Activated T-helper 2 cell treated with anti-CD3 and anti-CD28 coated beads, Interferon-gamma antibody, Interleukin-2, Interleukin-4, amounts not matched to agents 10 μg/mL and 5 μg/mL and 100 μg/mL, durations not matched to agents 14 hours and 24 hours and 36 hours (primary cell): ENCODE data around the gene ZNF705A. TPM values are rescaled to one million over a fixed set of nuclear protein-coding genes. Genes with fewer than 3 reads are reported as not detected.
"Not testable (repeated sequence)": the region's sequence is repeated elsewhere in the genome, so short reads cannot be mapped to it uniquely, and the experiment has no call there.

Source experiments
- DNase-seq: peaks from one replicate; pipeline ENCODE4 v3.0.0; 2021; ENCODE audit warnings: low spot score
- H3K27ac Mint-ChIP-seq: one replicate; pipeline ENCODE4 v1.8.0; 2021; ENCODE audit warnings: mixed read lengths
- H3K27me3 Mint-ChIP-seq: one replicate; pipeline ENCODE4 v1.8.0; 2021; ENCODE audit warnings: low read depth, mixed read lengths
- H3K36me3 Mint-ChIP-seq: one replicate; pipeline ENCODE4 v1.8.0; 2021; ENCODE audit warnings: low read depth, mixed read lengths
- H3K4me1 Mint-ChIP-seq: one replicate; pipeline ENCODE4 v1.8.0; 2021; ENCODE audit warnings: low read depth, mixed read lengths
- H3K4me3 Mint-ChIP-seq: one replicate; pipeline ENCODE4 v1.8.0; 2021; ENCODE audit warnings: low read depth, mild to moderate bottlenecking, moderate library complexity, mixed read lengths
- H3K9me3 Mint-ChIP-seq: one replicate; pipeline ENCODE4 v1.8.0; 2021; ENCODE audit warnings: mixed read lengths
- intact Hi-C: fragments of 100-400 bp; cut with micrococcal nuclease; formaldehyde crosslinking; loops from one replicate; pipeline ENCODE4 v1.15.1; 2023
- total RNA-seq: library from RNA; stranded (reverse); gene quantifications from 2 replicates; pipeline ENCODE4 v1.2.3, GENCODE V29; 2022

ZNF705A gene
- total RNA-seq, 1 donor from 2014 or later = not detected

- Mint-ChIP-seq H3K27me3 (peaks cover 53% of the 10 kb centered on the region), H3K9me3 (no peaks in the 10 kb centered on the region), H3K4me1 (peaks cover 9% of the 10 kb centered on the region), H3K27ac (no peak overlapping the region), H3K4me3 (no peak overlapping the region), H3K36me3 (no peaks in the 10 kb centered on the region)
- DNase-seq = no peak
- intact Hi-C loops = no loop called here
Measured at GRCh38 chr12:8154526-8154925, 2.3 kb upstream of the ZNF705A start.

- H3K36me3 Mint-ChIP-seq = no peaks in the 10 kb centered on the region
- H3K27ac Mint-ChIP-seq = no peak overlapping the region
- intact Hi-C loops = no loop called here
- peaks cover 53% of the 10 kb centered on the region for H3K27me3 Mint-ChIP-seq
- no peak overlapping the region for H3K4me3 Mint-ChIP-seq
- H3K4me1 Mint-ChIP-seq = peaks cover 10% of the 10 kb centered on the region
- no peak for DNase-seq
- H3K9me3 Mint-ChIP-seq = no peaks in the 10 kb centered on the region
Measured at GRCh38 chr12:8156416-8156815, 399 bp upstream of the ZNF705A start.

- Mint-ChIP-seq H3K27ac (no peak overlapping the region), H3K9me3 (no peaks in the 10 kb centered on the region), H3K27me3 (peaks cover 42% of the 10 kb centered on the region), H3K4me1 (peaks cover 14% of the 10 kb centered on the region), H3K36me3 (no peaks in the 10 kb centered on the region), H3K4me3 (no peak overlapping the region)
- intact Hi-C loops = no loop called here
- DNase-seq = no peak
Measured at GRCh38 chr12:8157484-8158198, 826 bp downstream of the ZNF705A start.

DNA sequence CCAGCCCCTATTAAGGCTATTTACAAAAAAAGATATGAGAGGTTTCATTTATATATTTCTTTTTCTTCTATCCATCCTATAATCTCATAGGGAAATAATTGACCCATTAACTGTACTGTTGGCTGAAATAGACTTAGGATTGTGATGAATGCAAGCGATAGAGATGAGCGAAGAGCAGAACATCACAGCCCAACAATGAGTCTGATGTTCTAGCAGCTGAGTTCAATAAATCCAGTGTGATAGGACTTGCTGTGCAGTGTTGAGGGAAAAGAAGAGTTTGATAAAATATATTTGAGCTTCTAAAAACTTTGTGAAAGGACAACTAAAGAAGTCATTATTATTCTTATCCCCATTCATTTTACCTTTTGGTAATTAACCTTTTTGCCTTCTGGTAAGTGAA lies 16.1 kb downstream of the ZNF705A start:
- H3K4me1 Mint-ChIP-seq, DNase-seq, H3K36me3 Mint-ChIP-seq, H3K27ac Mint-ChIP-seq, H3K9me3 Mint-ChIP-seq, intact Hi-C loops, H3K4me3 Mint-ChIP-seq: not testable (repeated sequence)
- peaks cover 12% of the 10 kb centered on the region for H3K27me3 Mint-ChIP-seq

GRCh38 chr12:8179989-8180585 lies 23.3 kb downstream of the ZNF705A start:
- not testable (repeated sequence) for H3K27me3 Mint-ChIP-seq

GRCh38 chr12:8181271-8181670 lies 24.5 kb downstream of the ZNF705A start:
- peak overlapping the region; percentile 75 for H3K4me3 Mint-ChIP-seq
- H3K9me3 Mint-ChIP-seq, H3K36me3 Mint-ChIP-seq, H3K27me3 Mint-ChIP-seq, intact Hi-C loops, DNase-seq, H3K27ac Mint-ChIP-seq: not testable (repeated sequence)
- H3K4me1 Mint-ChIP-seq = peaks cover 11% of the 10 kb centered on the region

More at GRCh38 chr12:8179989-8180585, 23.3 kb downstream of the ZNF705A start:
- H3K27ac Mint-ChIP-seq = peak overlapping the region; percentile 60
- intact Hi-C loops, H3K9me3 Mint-ChIP-seq, H3K36me3 Mint-ChIP-seq: not testable (repeated sequence)
- peak; percentile 76 for DNase-seq
- H3K4me3 Mint-ChIP-seq = peak overlapping the region; percentile 73
- peaks cover 11% of the 10 kb centered on the region for H3K4me1 Mint-ChIP-seq

GRCh38 chr12:8182923-8183322 lies 26.1 kb downstream of the ZNF705A start:
- H3K36me3 Mint-ChIP-seq, intact Hi-C loops, H3K4me3 Mint-ChIP-seq, H3K4me1 Mint-ChIP-seq, H3K27me3 Mint-ChIP-seq, DNase-seq, H3K9me3 Mint-ChIP-seq, H3K27ac Mint-ChIP-seq: not testable (repeated sequence)

GRCh38 chr12:8183346-8183745 lies 26.5 kb downstream of the ZNF705A start:
- H3K27ac Mint-ChIP-seq, H3K36me3 Mint-ChIP-seq, H3K4me1 Mint-ChIP-seq, H3K4me3 Mint-ChIP-seq, DNase-seq, intact Hi-C loops, H3K27me3 Mint-ChIP-seq, H3K9me3 Mint-ChIP-seq: not testable (repeated sequence)

DNA sequence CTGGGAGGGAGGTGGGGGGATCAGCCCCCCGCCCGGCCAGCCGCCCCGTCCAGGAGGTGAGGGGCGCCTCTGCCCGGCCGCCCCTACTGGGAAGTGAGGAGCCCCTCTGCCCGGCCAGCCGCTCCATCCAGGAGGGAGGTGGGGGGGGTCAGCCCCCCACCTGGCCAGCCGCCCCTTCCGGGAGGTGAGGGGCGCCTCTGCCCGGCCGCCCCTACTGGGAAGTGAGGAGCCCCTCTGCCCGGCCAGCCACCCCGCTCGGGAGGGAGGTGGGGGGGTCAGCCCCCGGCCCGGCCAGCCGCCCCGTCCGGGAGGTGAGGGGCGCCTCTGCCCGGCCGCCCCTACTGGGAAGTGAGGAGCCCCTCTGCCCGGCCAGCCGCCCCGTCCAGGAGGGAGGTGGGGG lies 27.4 kb downstream of the ZNF705A start:
- H3K27me3 Mint-ChIP-seq, H3K4me1 Mint-ChIP-seq, DNase-seq, H3K36me3 Mint-ChIP-seq, intact Hi-C loops, H3K9me3 Mint-ChIP-seq, H3K27ac Mint-ChIP-seq, H3K4me3 Mint-ChIP-seq: not testable (repeated sequence)

- intact Hi-C loops, DNase-seq, H3K36me3 Mint-ChIP-seq, H3K4me1 Mint-ChIP-seq, H3K27me3 Mint-ChIP-seq, H3K4me3 Mint-ChIP-seq, H3K9me3 Mint-ChIP-seq, H3K27ac Mint-ChIP-seq: not testable (repeated sequence)
Measured at GRCh38 chr12:8188088-8188487, 31.3 kb downstream of the ZNF705A start.

- H3K4me3 Mint-ChIP-seq, DNase-seq, H3K36me3 Mint-ChIP-seq, intact Hi-C loops, H3K9me3 Mint-ChIP-seq, H3K27me3 Mint-ChIP-seq, H3K27ac Mint-ChIP-seq, H3K4me1 Mint-ChIP-seq: not testable (repeated sequence)
Measured at GRCh38 chr12:8197685-8198308, 41.0 kb downstream of the ZNF705A start.

- DNase-seq, H3K4me3 Mint-ChIP-seq, H3K9me3 Mint-ChIP-seq, H3K27me3 Mint-ChIP-seq, H3K4me1 Mint-ChIP-seq, H3K36me3 Mint-ChIP-seq, H3K27ac Mint-ChIP-seq, intact Hi-C loops: not testable (repeated sequence)
Measured at GRCh38 chr12:8218711-8219382, 62.0 kb downstream of the ZNF705A start.

- H3K27me3 Mint-ChIP-seq, H3K9me3 Mint-ChIP-seq, H3K4me3 Mint-ChIP-seq, H3K36me3 Mint-ChIP-seq, H3K27ac Mint-ChIP-seq, H3K4me1 Mint-ChIP-seq, intact Hi-C loops, DNase-seq: not testable (repeated sequence)
Measured at GRCh38 chr12:8221375-8221774, 64.6 kb downstream of the ZNF705A start.
